ENCODE measurements around the gene SRPRB.
"Not testable (repeated sequence)": the region's sequence is repeated elsewhere in the genome, so short reads cannot be mapped to it uniquely, and the experiment has no call there.

SRPRB gene

DNA sequence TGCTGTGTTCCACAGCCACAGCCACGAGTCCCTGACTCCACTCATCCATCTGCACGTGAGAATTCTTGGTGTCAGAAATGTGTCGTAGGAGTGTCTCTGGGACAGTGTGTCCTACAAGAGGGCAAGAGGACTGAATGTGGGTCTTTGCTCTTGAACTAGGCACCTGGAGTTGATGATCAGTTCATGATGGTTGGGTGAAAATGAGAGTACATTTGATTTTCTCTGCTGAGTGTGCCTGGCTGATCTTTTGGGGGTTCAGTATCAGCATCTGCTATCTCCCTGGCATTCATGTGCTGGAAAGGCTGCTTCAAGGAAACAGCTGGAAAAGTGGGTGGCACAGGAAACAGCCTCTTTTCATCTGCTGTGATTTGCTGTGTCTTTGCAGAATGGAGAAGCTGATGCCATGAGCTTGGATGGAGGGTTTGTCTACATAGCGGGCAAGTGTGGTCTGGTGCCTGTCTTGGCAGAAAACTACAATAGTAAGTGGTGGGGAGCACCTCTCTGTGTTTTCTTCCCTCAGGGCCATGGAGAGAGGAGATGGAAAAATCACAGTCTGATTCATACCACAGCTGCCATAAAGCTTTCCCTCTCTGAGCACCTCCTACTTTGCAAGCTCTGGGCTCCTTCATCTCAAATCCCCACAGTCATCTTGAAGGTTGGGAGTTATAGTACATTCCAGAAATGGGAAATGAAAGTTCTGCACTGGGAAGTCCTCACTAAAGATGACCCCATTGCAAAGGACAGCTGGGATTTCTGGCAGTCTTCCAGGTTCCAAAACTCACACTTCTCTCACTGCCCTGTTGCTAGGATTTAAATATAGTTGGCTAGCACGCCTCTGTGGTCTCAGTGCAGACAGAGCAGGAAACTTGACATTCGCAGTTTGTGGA lies 41.6 kb upstream of the SRPRB start:
- H3K27me3 ChIP-seq (ENCODE audit: low read depth, low read length) = no peaks in the 10 kb centered on the region
- H3K36me3 ChIP-seq (ENCODE audit: control insufficient read depth in 1 of 2, insufficient read depth in 2 of 2, low read length in 2 of 2) = no peaks in the 10 kb centered on the region
- H3K27ac ChIP-seq (ENCODE audit: low read length) = no peak overlapping the region
- H3K4me3 ChIP-seq (ENCODE audit: low read depth in 1 of 2, low read length in 2 of 2) = no peak overlapping the region
- no peaks in the 10 kb centered on the region for H3K9me3 ChIP-seq (ENCODE audit: control insufficient read depth in 1 of 2, low read length in 2 of 2)
- H3K4me1 ChIP-seq (ENCODE audit: control insufficient read depth in 1 of 2, insufficient read depth in 2 of 2, low read length in 2 of 2) = peaks cover 4 to 10% of the 10 kb centered on the region in 2 donors

DNA sequence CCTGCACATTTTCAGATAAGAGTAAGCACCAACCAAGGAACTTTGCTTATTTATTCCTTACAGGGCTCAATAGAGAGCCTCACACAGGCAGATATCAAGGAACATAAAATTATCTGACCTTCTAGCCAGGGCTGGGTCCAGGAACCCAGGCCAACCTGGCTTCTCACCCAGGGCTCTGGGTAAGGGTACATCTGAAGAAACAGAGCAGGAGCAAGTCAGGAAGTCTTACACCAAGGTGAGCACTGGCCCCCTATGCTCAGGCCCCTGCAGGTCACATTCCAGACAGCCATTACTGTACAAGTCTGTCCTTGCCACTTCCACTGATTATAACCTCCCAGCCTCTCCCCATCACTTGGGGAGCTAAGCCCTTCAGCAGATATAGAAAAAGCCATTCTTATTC lies 40.4 kb upstream of the SRPRB start:
- Histone ChIP-seq H3K27ac (ENCODE audit: low read length) (no peak overlapping the region), H3K9me3 (ENCODE audit: control insufficient read depth in 1 of 2, low read length in 2 of 2) (no peaks in the 10 kb centered on the region), H3K27me3 (ENCODE audit: low read depth, low read length) (no peaks in the 10 kb centered on the region), H3K36me3 (ENCODE audit: control insufficient read depth in 1 of 2, insufficient read depth in 2 of 2, low read length in 2 of 2) (no peaks in the 10 kb centered on the region), H3K4me3 (ENCODE audit: low read depth in 1 of 2, low read length in 2 of 2) (no peak overlapping the region), H3K4me1 (ENCODE audit: control insufficient read depth in 1 of 2, insufficient read depth in 2 of 2, low read length in 2 of 2) (peaks cover 4 to 10% of the 10 kb centered on the region in 2 donors)

- H3K27me3 ChIP-seq (ENCODE audit: low read depth, low read length) = no peaks in the 10 kb centered on the region
- no peaks in the 10 kb centered on the region for H3K36me3 ChIP-seq (ENCODE audit: control insufficient read depth in 1 of 2, insufficient read depth in 2 of 2, low read length in 2 of 2)
- H3K4me3 ChIP-seq (ENCODE audit: low read depth in 1 of 2, low read length in 2 of 2) = no peak overlapping the region
- no peak overlapping the region for H3K27ac ChIP-seq (ENCODE audit: low read length)
- H3K4me1 ChIP-seq (ENCODE audit: control insufficient read depth in 1 of 2, insufficient read depth in 2 of 2, low read length in 2 of 2) = peaks cover 4 to 10% of the 10 kb centered on the region in 2 donors
- no peaks in the 10 kb centered on the region for H3K9me3 ChIP-seq (ENCODE audit: control insufficient read depth in 1 of 2, low read length in 2 of 2)
Observed at GRCh38 chr3:133767607-133768006, 38.0 kb upstream of the SRPRB start.

DNA sequence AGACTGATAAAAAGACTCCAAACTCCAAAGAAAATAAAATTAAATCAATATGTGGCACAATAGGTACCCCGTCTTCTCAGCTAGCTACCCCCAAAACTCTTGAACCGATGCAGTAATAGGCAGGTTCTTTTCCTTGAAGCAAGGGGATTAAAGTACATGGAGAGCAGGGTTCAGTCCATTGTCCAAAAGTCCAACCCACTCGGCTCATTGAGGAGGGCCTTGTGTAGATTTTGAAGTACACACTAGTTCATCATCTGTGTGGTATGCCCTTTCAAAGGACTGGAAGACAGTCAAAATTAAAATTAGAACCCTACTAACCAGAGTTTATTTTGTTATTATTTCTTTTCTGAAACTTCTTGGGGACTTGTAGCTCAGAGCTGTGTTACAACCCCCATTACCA lies 36.1 kb upstream of the SRPRB start:
- no peak overlapping the region for H3K27ac ChIP-seq (ENCODE audit: low read length)
- no peaks in the 10 kb centered on the region for H3K36me3 ChIP-seq (ENCODE audit: control insufficient read depth in 1 of 2, insufficient read depth in 2 of 2, low read length in 2 of 2)
- H3K4me3 ChIP-seq (ENCODE audit: low read depth in 1 of 2, low read length in 2 of 2) = no peak overlapping the region
- no peaks in the 10 kb centered on the region for H3K9me3 ChIP-seq (ENCODE audit: control insufficient read depth in 1 of 2, low read length in 2 of 2)
- H3K4me1 ChIP-seq (ENCODE audit: control insufficient read depth in 1 of 2, insufficient read depth in 2 of 2, low read length in 2 of 2) = peaks cover 0 to 5% of the 10 kb centered on the region in 2 donors
- no peaks in the 10 kb centered on the region for H3K27me3 ChIP-seq (ENCODE audit: low read depth, low read length)

DNA sequence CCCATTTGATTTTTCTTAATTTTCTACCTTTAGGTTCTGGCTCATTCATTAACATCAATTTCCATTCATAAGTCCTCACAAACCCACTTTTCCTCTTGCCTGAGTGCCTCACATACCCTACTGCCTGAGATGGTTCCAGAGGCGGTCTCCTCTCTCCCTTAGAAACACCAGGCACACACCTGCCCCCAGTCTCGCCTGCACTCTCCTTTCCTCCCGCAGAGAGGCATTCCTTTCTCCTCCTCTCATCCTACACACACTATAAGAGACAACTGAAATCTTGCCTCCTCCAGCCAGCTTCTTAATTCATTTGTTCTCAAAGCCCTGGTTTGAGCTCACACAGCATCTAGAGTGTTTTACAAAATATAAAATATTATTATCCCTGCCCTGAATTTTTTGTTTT lies 31.9 kb upstream of the SRPRB start:
- H3K4me3 ChIP-seq (ENCODE audit: low read depth in 1 of 2, low read length in 2 of 2) = no peak overlapping the region
- H3K4me1 ChIP-seq (ENCODE audit: control insufficient read depth in 1 of 2, insufficient read depth in 2 of 2, low read length in 2 of 2) = no peaks in the 10 kb centered on the region
- no peaks in the 10 kb centered on the region for H3K9me3 ChIP-seq (ENCODE audit: control insufficient read depth in 1 of 2, low read length in 2 of 2)
- no peaks in the 10 kb centered on the region for H3K36me3 ChIP-seq (ENCODE audit: control insufficient read depth in 1 of 2, insufficient read depth in 2 of 2, low read length in 2 of 2)
- no peaks in the 10 kb centered on the region for H3K27me3 ChIP-seq (ENCODE audit: low read depth, low read length)
- no peak overlapping the region for H3K27ac ChIP-seq (ENCODE audit: low read length)

GRCh38 chr3:133775309-133775708 lies 30.3 kb upstream of the SRPRB start:
- H3K36me3 ChIP-seq (ENCODE audit: control insufficient read depth in 1 of 2, insufficient read depth in 2 of 2, low read length in 2 of 2) = no peaks in the 10 kb centered on the region

DNA sequence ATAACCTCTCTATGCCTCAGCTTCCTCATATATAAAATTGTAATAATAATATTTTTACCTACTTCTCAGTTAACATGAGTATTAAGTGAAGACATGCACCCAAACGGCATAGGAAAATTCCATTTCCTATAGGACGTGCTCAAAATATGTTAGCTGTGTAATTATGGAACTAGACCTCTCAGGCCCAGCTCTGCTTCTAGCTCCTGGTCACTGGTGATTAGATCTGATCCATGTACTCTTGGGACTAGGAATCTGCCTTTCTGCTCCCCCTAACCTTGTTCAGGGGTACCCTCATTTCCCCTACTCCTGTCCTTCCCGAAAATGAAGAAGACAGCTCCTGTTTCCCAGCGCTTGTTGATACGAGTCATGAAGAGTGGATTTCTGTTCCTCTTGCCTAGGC lies 29.8 kb upstream of the SRPRB start:
- Histone ChIP-seq H3K36me3 (ENCODE audit: control insufficient read depth in 1 of 2, insufficient read depth in 2 of 2, low read length in 2 of 2) (no peaks in the 10 kb centered on the region), H3K27ac (ENCODE audit: low read length) (no peak overlapping the region), H3K4me1 (ENCODE audit: control insufficient read depth in 1 of 2, insufficient read depth in 2 of 2, low read length in 2 of 2) (no peaks in the 10 kb centered on the region), H3K4me3 (ENCODE audit: low read depth in 1 of 2, low read length in 2 of 2) (no peak overlapping the region), H3K27me3 (ENCODE audit: low read depth, low read length) (no peaks in the 10 kb centered on the region), H3K9me3 (ENCODE audit: control insufficient read depth in 1 of 2, low read length in 2 of 2) (no peaks in the 10 kb centered on the region)

More at GRCh38 chr3:133775309-133775708, 30.3 kb upstream of the SRPRB start:
- no peaks in the 10 kb centered on the region for H3K27me3 ChIP-seq (ENCODE audit: low read depth, low read length)
- H3K9me3 ChIP-seq (ENCODE audit: control insufficient read depth in 1 of 2, low read length in 2 of 2) = no peaks in the 10 kb centered on the region
- no peaks in the 10 kb centered on the region for H3K4me1 ChIP-seq (ENCODE audit: control insufficient read depth in 1 of 2, insufficient read depth in 2 of 2, low read length in 2 of 2)
- H3K27ac ChIP-seq (ENCODE audit: low read length) = no peak overlapping the region
- no peak overlapping the region for H3K4me3 ChIP-seq (ENCODE audit: low read depth in 1 of 2, low read length in 2 of 2)

DNA sequence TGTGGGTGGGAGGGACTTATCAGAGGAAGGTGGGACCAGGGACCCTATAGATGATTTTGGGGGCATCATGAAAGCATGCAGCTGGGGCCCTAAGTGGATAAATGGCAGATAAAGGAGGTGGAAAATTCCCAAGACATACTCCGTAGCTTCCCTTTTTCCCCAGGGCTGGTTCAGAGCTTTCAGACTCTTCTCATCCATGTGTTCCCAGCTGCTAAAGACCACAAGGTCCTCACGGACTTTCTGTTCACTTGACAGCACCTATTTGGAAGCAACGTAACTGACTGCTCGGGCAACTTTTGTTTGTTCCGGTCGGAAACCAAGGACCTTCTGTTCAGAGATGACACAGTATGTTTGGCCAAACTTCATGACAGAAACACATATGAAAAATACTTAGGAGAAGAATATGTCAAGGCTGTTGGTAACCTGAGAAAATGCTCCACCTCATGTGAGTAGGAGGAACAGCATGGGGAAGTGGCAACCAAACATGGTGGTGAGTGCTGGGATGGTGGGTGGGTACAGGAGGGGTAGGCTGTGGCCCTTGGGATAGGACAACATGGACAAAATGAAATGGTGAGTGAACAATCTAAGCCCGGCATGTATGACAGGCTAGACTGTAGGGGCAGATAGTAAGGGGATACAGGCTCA lies 28.7 kb upstream of the SRPRB start:
- H3K9me3 ChIP-seq (ENCODE audit: control insufficient read depth in 1 of 2, low read length in 2 of 2) = no peaks in the 10 kb centered on the region
- no peak overlapping the region for H3K4me3 ChIP-seq (ENCODE audit: low read depth in 1 of 2, low read length in 2 of 2)
- H3K36me3 ChIP-seq (ENCODE audit: control insufficient read depth in 1 of 2, insufficient read depth in 2 of 2, low read length in 2 of 2) = no peaks in the 10 kb centered on the region
- no peak overlapping the region for H3K27ac ChIP-seq (ENCODE audit: low read length)
- H3K27me3 ChIP-seq (ENCODE audit: low read depth, low read length) = no peaks in the 10 kb centered on the region
- no peaks in the 10 kb centered on the region for H3K4me1 ChIP-seq (ENCODE audit: control insufficient read depth in 1 of 2, insufficient read depth in 2 of 2, low read length in 2 of 2)

- no peaks in the 10 kb centered on the region for H3K27me3 ChIP-seq (ENCODE audit: low read depth, low read length)
- no peak overlapping the region for H3K4me3 ChIP-seq (ENCODE audit: low read depth in 1 of 2, low read length in 2 of 2)
- no peaks in the 10 kb centered on the region for H3K36me3 ChIP-seq (ENCODE audit: control insufficient read depth in 1 of 2, insufficient read depth in 2 of 2, low read length in 2 of 2)
- H3K4me1 ChIP-seq (ENCODE audit: control insufficient read depth in 1 of 2, insufficient read depth in 2 of 2, low read length in 2 of 2) = no peaks in the 10 kb centered on the region
- no peak overlapping the region for H3K27ac ChIP-seq (ENCODE audit: low read length)
- H3K9me3 ChIP-seq (ENCODE audit: control insufficient read depth in 1 of 2, low read length in 2 of 2) = no peaks in the 10 kb centered on the region
Observed at GRCh38 chr3:133777807-133778568, 27.6 kb upstream of the SRPRB start.

GRCh38 chr3:133779626-133780203 lies 25.9 kb upstream of the SRPRB start:
- Histone ChIP-seq H3K9me3 (ENCODE audit: control insufficient read depth in 1 of 2, low read length in 2 of 2) (no peaks in the 10 kb centered on the region), H3K36me3 (ENCODE audit: control insufficient read depth in 1 of 2, insufficient read depth in 2 of 2, low read length in 2 of 2) (no peaks in the 10 kb centered on the region), H3K27ac (ENCODE audit: low read length) (no peak overlapping the region), H3K4me3 (ENCODE audit: low read depth in 1 of 2, low read length in 2 of 2) (no peak overlapping the region), H3K4me1 (ENCODE audit: control insufficient read depth in 1 of 2, insufficient read depth in 2 of 2, low read length in 2 of 2) (no peaks in the 10 kb centered on the region), H3K27me3 (ENCODE audit: low read depth, low read length) (no peaks in the 10 kb centered on the region)

DNA sequence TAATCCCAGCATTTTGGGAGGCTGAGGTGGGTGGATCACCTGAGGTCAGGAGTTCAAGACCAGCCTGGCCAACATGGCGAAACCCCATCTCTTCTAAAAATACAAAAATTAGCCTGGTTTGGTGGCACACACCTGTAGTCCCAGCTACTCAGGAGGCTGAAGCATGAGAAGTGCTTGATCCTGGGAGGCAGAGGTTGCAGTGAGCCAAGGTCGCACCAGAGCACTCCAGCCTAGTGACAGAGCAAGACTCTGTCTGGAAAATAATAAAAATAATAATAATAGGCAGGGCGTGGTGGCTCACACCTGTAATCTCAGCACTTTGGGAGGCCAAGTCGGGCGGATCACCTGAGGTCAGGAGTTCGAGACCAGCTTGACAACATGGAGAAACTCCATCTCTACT lies 24.9 kb upstream of the SRPRB start:
- H3K4me3 ChIP-seq (ENCODE audit: low read depth in 1 of 2, low read length in 2 of 2); H3K27ac ChIP-seq (ENCODE audit: low read length); H3K27me3 ChIP-seq (ENCODE audit: low read depth, low read length); H3K9me3 ChIP-seq (ENCODE audit: control insufficient read depth in 1 of 2, low read length in 2 of 2); H3K4me1 ChIP-seq (ENCODE audit: control insufficient read depth in 1 of 2, insufficient read depth in 2 of 2, low read length in 2 of 2); H3K36me3 ChIP-seq (ENCODE audit: control insufficient read depth in 1 of 2, insufficient read depth in 2 of 2, low read length in 2 of 2): not testable (repeated sequence)

Measured in muscle layer of duodenum (tissue), 2 donors.